Tibial artery (tissue), 4 donors: ENCODE results near the gene ANKRD10.

Source experiments
- DNase-seq, 2 donors: peaks; one replicate each; pipeline ENCODE4 v3.0.0-alpha.2; 2019
- H3K27ac ChIP-seq, 2 donors: fragments of 200-600 bp; sonication (generic) in 1 of 2; 1 replicate in 1 of 2; 2 replicates in 1 of 2; pipeline ENCODE4 v1.5.1; 2018 to 2019; ENCODE audit warnings: mild to moderate bottlenecking in 1 of 2
- H3K27me3 ChIP-seq, 2 donors: fragments of 200-600 bp; sonication (generic) in 1 of 2; one replicate each; pipeline versions ENCODE4 v1.5.1 to v1.6.0; 2016 to 2019
- H3K36me3 ChIP-seq, 3 donors: fragments of 200-600 bp; sonication (generic) in 2 of 3; one replicate each; pipeline ENCODE4 v1.5.1; 2016 to 2019; ENCODE audit warnings: mild to moderate bottlenecking in 2 of 3
- H3K4me1 ChIP-seq, 4 donors: fragments of 200-600 bp; sonication (generic) in 2 of 4; 1 replicate in 3 of 4; 2 replicates in 1 of 4; pipeline ENCODE4 v1.5.1; 2016 to 2019
- H3K4me3 ChIP-seq, 2 donors: fragments of 200-600 bp; sonication (generic) in 1 of 2; 1 replicate in 1 of 2; 2 replicates in 1 of 2; pipeline ENCODE4 v1.5.1; 2018 to 2019; ENCODE audit warnings: mild to moderate bottlenecking in 2 of 2
- H3K9me3 ChIP-seq, 3 donors: fragments of 200-600 bp; sonication (generic) in 1 of 3; one replicate each; pipeline ENCODE4 v1.5.1; 2016 to 2019
- CTCF ChIP-seq, 2 experiments: fragments of 200-600 bp in 1 of 2; fragments of 450-650 bp in 1 of 2; IDR thresholded peaks; one replicate each; pipeline ENCODE4 v1.5.1; 2017 to 2019; ENCODE audit warnings: antibody characterized with exemption in 2 of 2, mild to moderate bottlenecking in 1 of 2, moderate library complexity in 1 of 2
- intact Hi-C: fragments of 100-400 bp; cut with DNase I; formaldehyde crosslinking; loops from one replicate; pipeline ENCODE4 v1.15.0; 2023; ENCODE audit warnings: low total_unique reads

Gene ANKRD10

DNA sequence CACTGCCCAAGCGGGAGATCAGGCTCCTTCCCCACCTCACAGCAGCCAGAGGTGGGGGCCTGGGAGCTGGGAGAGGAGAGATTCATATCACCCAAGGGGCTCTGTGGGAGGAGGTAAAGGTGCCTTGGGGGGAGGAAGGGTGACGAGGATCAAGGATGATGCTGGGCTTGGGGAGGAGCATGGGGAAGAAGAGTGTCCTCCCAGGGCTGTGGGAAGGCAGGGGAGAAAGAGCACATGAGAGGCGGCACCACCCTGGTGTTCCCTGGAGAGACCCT, 82.7 kb downstream of the ANKRD10 start:
- Histone ChIP-seq H3K36me3 (no peaks in the 10 kb centered on the region), H3K27ac (no peak overlapping the region), H3K4me1 (no peaks in the 10 kb centered on the region), H3K27me3 (peaks cover 0 to 11% of the 10 kb centered on the region in 2 donors), H3K9me3 (no peaks in the 10 kb centered on the region), H3K4me3 (no peak overlapping the region)
- TF ChIP-seq CTCF (IDR thresholded peaks at IDR 0.05), result no peak
- DNase-seq, result no peak
- intact Hi-C loops, result no loop called here

GRCh38 chr13:110831437-110832204, 83.2 kb downstream of the ANKRD10 start:
- Histone ChIP-seq H3K9me3 (no peaks in the 10 kb centered on the region), H3K4me1 (no peaks in the 10 kb centered on the region), H3K27ac (no peak overlapping the region), H3K4me3 (no peak overlapping the region), H3K27me3 (peaks cover 0 to 11% of the 10 kb centered on the region in 2 donors), H3K36me3 (no peaks in the 10 kb centered on the region)
- no peak for TF ChIP-seq CTCF (IDR thresholded peaks at IDR 0.05)
- intact Hi-C loops, result no loop called here
- DNase-seq, result no peak

- no peaks in the 10 kb centered on the region for H3K4me1 ChIP-seq
- no peak overlapping the region for H3K4me3 ChIP-seq
- no peak for DNase-seq
- H3K27ac ChIP-seq, result no peak overlapping the region
- no peak for TF ChIP-seq CTCF (IDR thresholded peaks at IDR 0.05)
- intact Hi-C loops, result no loop called here
- no peaks in the 10 kb centered on the region for H3K9me3 ChIP-seq
- peaks cover 0 to 11% of the 10 kb centered on the region in 2 donors for H3K27me3 ChIP-seq
- no peaks in the 10 kb centered on the region for H3K36me3 ChIP-seq
These were observed 84.0 kb downstream of the ANKRD10 start for GRCh38 chr13:110830800-110831371.

DNA sequence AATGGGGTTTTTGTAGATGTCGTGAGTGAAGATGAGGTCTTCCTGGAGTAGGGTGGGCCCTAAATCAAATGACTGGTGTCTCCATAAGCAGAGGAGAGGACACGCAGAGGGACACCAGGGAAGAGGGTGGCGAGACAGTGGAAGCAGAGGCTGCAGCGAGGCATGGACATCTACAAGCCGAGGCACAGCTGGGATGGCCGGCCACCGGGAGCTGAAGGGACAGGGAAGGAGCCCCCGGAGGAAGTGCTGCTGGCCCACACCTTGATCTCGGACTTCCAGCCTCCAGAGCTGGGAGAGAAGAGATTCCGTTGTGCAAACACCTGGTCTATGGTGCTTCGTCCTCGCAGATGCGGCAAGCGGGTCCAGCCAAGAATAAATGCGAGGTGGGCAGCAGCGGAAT, 84.5 kb downstream of the ANKRD10 start:
- Histone ChIP-seq H3K36me3 (no peaks in the 10 kb centered on the region), H3K9me3 (no peaks in the 10 kb centered on the region), H3K27me3 (peaks cover 0 to 11% of the 10 kb centered on the region in 2 donors), H3K4me1 (no peaks in the 10 kb centered on the region), H3K27ac (no peak overlapping the region), H3K4me3 (no peak overlapping the region)
- intact Hi-C loops, result no loop called here
- TF ChIP-seq CTCF (IDR thresholded peaks at IDR 0.05), result no peak
- DNase-seq, result no peak

DNA sequence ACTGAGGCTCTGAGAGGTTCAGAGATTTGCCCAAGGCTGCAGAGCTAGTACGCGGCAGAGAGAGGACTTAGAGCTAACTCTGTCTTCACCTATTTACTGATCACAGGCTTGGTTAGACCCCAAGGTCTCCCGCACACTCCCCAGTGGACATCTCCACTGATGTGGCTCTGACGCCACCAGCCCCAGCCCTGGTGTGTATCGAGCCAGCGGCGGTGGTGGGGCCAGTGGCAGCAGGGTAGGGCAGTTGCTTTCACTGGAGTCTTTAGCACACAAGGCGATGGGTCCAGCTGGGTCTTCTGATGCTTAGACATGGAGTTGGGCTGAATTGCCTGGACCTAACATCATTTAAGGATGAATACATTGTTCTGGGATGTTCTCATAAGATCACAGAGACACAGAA, 85.4 kb downstream of the ANKRD10 start:
- intact Hi-C loops, result no loop called here
- no peak for DNase-seq
- TF ChIP-seq CTCF (IDR thresholded peaks at IDR 0.05), result no peak
- no peaks in the 10 kb centered on the region for H3K4me1 ChIP-seq
- H3K36me3 ChIP-seq, result no peaks in the 10 kb centered on the region
- no peaks in the 10 kb centered on the region for H3K9me3 ChIP-seq
- H3K27me3 ChIP-seq, result peaks cover 0 to 11% of the 10 kb centered on the region in 2 donors
- no peak overlapping the region for H3K4me3 ChIP-seq
- H3K27ac ChIP-seq, result no peak overlapping the region
